K562 (cell line): ENCODE data around the gene SORCS2. TPM values are rescaled to one million over a fixed set of nuclear protein-coding genes. Genes with fewer than 3 reads are reported as not detected.

Experiments used
- ATAC-seq: fragments of 200-7000 bp; cut with Tn5 transposase; 3 replicates; pipeline ENCODE4 v1.9.1; 2020; ENCODE audit warnings: moderate library complexity
- BruUV-seq: library from RNA; stranded (reverse); fragments of 400-500 nt; replicated peaks from 2 replicates; lab custom pipeline; 2021; lab: Mats Ljungman, UMichigan
- CTCF ChIA-PET: fragments of 300-600 bp; formaldehyde crosslinking; extraction: SDS; loops from one replicate; lab custom pipeline; 2021; ENCODE audit warnings: low intra/inter-chr PET ratio; lab: Yijun Ruan, JAX
- POLR2A ChIA-PET: fragments of 300-600, 350-650 bp; sonication (Branson Sonifier 250); formaldehyde crosslinking; extraction: SDS; loops from one replicate; lab custom pipeline; 2021; ENCODE audit warnings: antibody characterized with exemption, inconsistent platforms; lab: Yijun Ruan, JAX
- DNase-seq, 4 experiments: peaks; one replicate each; pipeline versions ENCODE4 v3.0.0 to v3.0.0-alpha.2; 2011 to 2018; ENCODE audit warnings: low spot score in 3 of 4, mixed read lengths in 3 of 4; ENCODE audit errors: extremely low read depth in 1 of 4
- FAIRE-seq: peaks from 2 replicates; lab custom pipeline; 2011; peaks lifted over from hg19 to GRCh38; lab: Jason Lieb, UNC
- H2AFZ ChIP-seq: 2 replicates; pipeline ENCODE4 v1.6.0; 2011; ENCODE audit warnings: low read depth, low read length, control low read depth, inconsistent platforms
- H3K27ac ChIP-seq: fragments of 200-600 bp; 3 replicates; pipeline ENCODE4 v1.8.0; 2011; ENCODE audit warnings: low read depth, mild to moderate bottlenecking, control low read depth, inconsistent platforms, low read length, moderate library complexity, mixed read lengths; ENCODE audit errors: extremely low read depth
- H3K27me3 ChIP-seq, 2 experiments: fragments of 300-600 bp in 1 of 2; 2 replicates in 1 of 2; 3 replicates in 1 of 2; pipeline versions ENCODE4 v1.6.0 to v1.8.0; 2011; ENCODE audit warnings: inconsistent platforms in 2 of 2, low read length in 2 of 2, mild to moderate bottlenecking in 1 of 2, mixed read lengths in 1 of 2, moderate library complexity in 1 of 2; ENCODE audit not compliant: control insufficient read depth in 2 of 2, insufficient read depth in 2 of 2
- H3K36me3 ChIP-seq: fragments of 300-600 bp; 3 replicates; pipeline ENCODE4 v1.8.0; 2011; ENCODE audit warnings: mild to moderate bottlenecking, low read length, inconsistent platforms; ENCODE audit not compliant: control insufficient read depth, insufficient read depth
- H3K4me1 ChIP-seq, 2 experiments: fragments of 200-600 bp in 1 of 2; replicated peaks in 1 of 2; 2 replicates in 1 of 2; 3 replicates in 1 of 2; pipeline versions ENCODE4 v1.5.1 to v1.8.0; 2011; ENCODE audit warnings: inconsistent platforms in 2 of 2, low read length in 2 of 2, mild to moderate bottlenecking in 1 of 2, mixed read lengths in 1 of 2, moderate library complexity in 1 of 2; ENCODE audit not compliant: control insufficient read depth in 2 of 2, insufficient read depth in 2 of 2
- H3K4me2 ChIP-seq: 2 replicates; pipeline ENCODE4 v1.6.1; 2011; ENCODE audit warnings: low read length, control low read depth, inconsistent platforms, mixed read lengths; ENCODE audit not compliant: insufficient read depth
- H3K4me3 ChIP-seq: fragments of 200-600 bp; sonication (generic), shearing (Covaris generic); 2 replicates; pipeline ENCODE4 v1.5.1; 2016; ENCODE audit warnings: control low read depth, inconsistent platforms
- H3K79me2 ChIP-seq: fragments of 200-600 bp; 3 replicates; pipeline ENCODE4 v1.8.0; 2011; ENCODE audit warnings: low read length, inconsistent platforms; ENCODE audit not compliant: control insufficient read depth, insufficient read depth
- H3K9ac ChIP-seq, 2 experiments: 2 replicates each; pipeline versions ENCODE4 v1.6.0 to v1.6.1; 2011; ENCODE audit warnings: low read depth in 2 of 2, low read length in 2 of 2, control low read depth in 1 of 2, inconsistent platforms in 1 of 2, mild to moderate bottlenecking in 1 of 2, mixed read lengths in 1 of 2; ENCODE audit not compliant: insufficient read depth in 1 of 2
- H3K9me1 ChIP-seq: one replicate; pipeline ENCODE4 v1.6.0; 2011; ENCODE audit warnings: inconsistent platforms, mild to moderate bottlenecking, low read length, moderate library complexity; ENCODE audit not compliant: control insufficient read depth, insufficient read depth
- H3K9me3 ChIP-seq: replicated peaks from 2 replicates; pipeline ENCODE4 v1.5.1; 2011; ENCODE audit warnings: low read depth, low read length, inconsistent platforms; ENCODE audit not compliant: control insufficient read depth, insufficient read depth
- H4K20me1 ChIP-seq: replicated peaks from 2 replicates; pipeline ENCODE4 v1.6.1; 2011; ENCODE audit warnings: low read length, inconsistent platforms, mixed read lengths; ENCODE audit not compliant: control insufficient read depth, insufficient read depth
- ARID1B ChIP-seq: fragments of 450-650 bp; IDR thresholded peaks from 2 replicates; pipeline ENCODE4 v1.6.1; 2016; ENCODE audit warnings: antibody characterized with exemption, mild to moderate bottlenecking, inconsistent platforms
- BHLHE40 ChIP-seq: IDR thresholded peaks from 2 replicates; pipeline ENCODE4 v1.6.1; 2011; ENCODE audit warnings: low read length, improper control_type of control experiment
- E2F5 ChIP-seq: sonication (generic); formaldehyde crosslinking; IDR thresholded peaks from 2 replicates; pipeline ENCODE4 v1.8.0; 2022; ENCODE audit warnings: mild to moderate bottlenecking, missing genetic modification reagents
- ELF1 ChIP-seq: fragments of 200-800 bp; sonication (Bioruptor generic); IDR thresholded peaks from 2 replicates; pipeline ENCODE4 v1.6.1; 2016; ENCODE audit warnings: missing genetic modification characterization, missing compliant biosample characterization
- HIVEP1 ChIP-seq: fragments of 250-450 bp; sonication (Bioruptor Pico); IDR thresholded peaks from 2 replicates; pipeline ENCODE4 v1.4.0; 2020; ENCODE audit warnings: mild to moderate bottlenecking
- IFI16 ChIP-seq: fragments of 250-450 bp; sonication (Bioruptor Pico); IDR thresholded peaks from 2 replicates; pipeline ENCODE4 v2.1.2; 2022; ENCODE audit warnings: mild to moderate bottlenecking, inconsistent platforms
- KDM1A ChIP-seq, 2 experiments: fragments of 450-650 bp; IDR thresholded peaks; 2 replicates each; pipeline ENCODE4 v1.6.1; 2016; ENCODE audit warnings: mild to moderate bottlenecking in 2 of 2
- LEF1 ChIP-seq: fragments of 450-650 bp; IDR thresholded peaks from 2 replicates; pipeline ENCODE4 v1.6.1; 2016; ENCODE audit warnings: mild to moderate bottlenecking
- MITF ChIP-seq: IDR thresholded peaks from 2 replicates; pipeline ENCODE4 v1.6.1; 2014; ENCODE audit warnings: antibody characterized with exemption
- MTA1 ChIP-seq: fragments of 450-650 bp; IDR thresholded peaks from 2 replicates; pipeline ENCODE4 v1.6.1; 2017; ENCODE audit warnings: borderline replicate concordance
- NFRKB ChIP-seq: fragments of 450-650 bp; IDR thresholded peaks from 2 replicates; pipeline ENCODE4 v1.6.1; 2016; ENCODE audit warnings: low read depth
- RFX7 ChIP-seq: fragments of 250-450 bp; sonication (Bioruptor Pico); IDR thresholded peaks from 2 replicates; pipeline ENCODE4 v1.5.1; 2021; ENCODE audit warnings: mild to moderate bottlenecking
- SMC3 ChIP-seq: conservative IDR thresholded peaks from 2 replicates; pipeline ENCODE4 v1.6.1; 2011; ENCODE audit warnings: low read depth, low read length, improper control_type of control experiment; ENCODE audit not compliant: insufficient read depth
- SP1 ChIP-seq: sonication (generic); formaldehyde crosslinking; IDR thresholded peaks from 2 replicates; pipeline ENCODE4 v1.8.1; 2022; ENCODE audit warnings: mild to moderate bottlenecking, missing genetic modification reagents
- THAP12 ChIP-seq: fragments of 250-450 bp; sonication (Bioruptor Pico); IDR thresholded peaks from 2 replicates; pipeline ENCODE4 v1.9.0; 2021; ENCODE audit warnings: mild to moderate bottlenecking, inconsistent platforms
- TRIM28 ChIP-seq: fragments of 450-650 bp; IDR thresholded peaks from 2 replicates; pipeline ENCODE4 v1.6.1; 2017
- XRCC5 ChIP-seq: fragments of 200-400 bp; formaldehyde crosslinking; IDR thresholded peaks from 2 replicates; pipeline ENCODE4 v1.6.1; 2017; ENCODE audit warnings: low read depth, mild to moderate bottlenecking, low read length
- ZNF212 ChIP-seq: fragments of 450-650 bp; formaldehyde crosslinking; IDR thresholded peaks from 2 replicates; pipeline ENCODE4 v1.4.0; 2020; ENCODE audit warnings: mild to moderate bottlenecking
- WGBS: fragments of 100-300 bp; shearing (Covaris generic); methylation state at CpG from one replicate; pipeline ENCODE4 v1.1.6; 2016; ENCODE audit warnings: low coverage, mixed read lengths; ENCODE audit not compliant: insufficient coverage; ENCODE audit errors: missing lambda C conversion rate; 5-methylcytosine and 5-hydroxymethylcytosine counted together
- in situ Hi-C: fragments of 300-500 bp; cut with MboI; formaldehyde crosslinking; loops from 4 replicates; pipeline ENCODE4 v1.15.0; 2018; ENCODE audit warnings: inconsistent platforms, mixed read lengths
- intact Hi-C: fragments of 100-400 bp; cut with micrococcal nuclease; formaldehyde crosslinking; loops from 2 replicates; pipeline ENCODE4 v1.14.2; 2022
- polyA plus RNA-seq, 8 experiments: library from polyadenylated mRNA; depleted of rRNA in 4 of 8; stranded (reverse) in 5 of 8; unstranded in 3 of 8; fragments of >200 nt; fragmentation: Nextera tagmentation in 2 of 8; fragmentation: Illumina TruSeq in 1 of 8; extraction: Ambion mirVana in 2 of 8; extraction: Trizol in 1 of 8; gene quantifications; 2 replicates each; pipeline versions ENCODE4 v1.2.1 to v1.2.3, GENCODE V29; 2011 to 2014; ENCODE audit warnings: inconsistent platforms in 1 of 8, missing spikeins in 1 of 8
- total RNA-seq, 7 experiments: library from RNA; depleted of rRNA in 6 of 7; stranded (reverse); fragments of >200 nt in 6 of 7; fragmentation: Illumina TruSeq in 2 of 7; extraction: Trizol in 2 of 7; gene quantifications; 2 replicates each; pipeline versions ENCODE4 v1.2.1 to v1.2.3, GENCODE V29; 2011 to 2021; ENCODE audit warnings: low replicate concordance in 1 of 7

Gene SORCS2
- total and polyA plus RNA-seq, 9 of the 15 experiments (the other 6 are each of a cell fraction or from before 2014, with no cell fraction given): not detected

- CTCF ChIA-PET: no interaction called here
Observed at GRCh38 chr4:7293703-7294102, 101.4 kb downstream of the SORCS2 start.

More at GRCh38 chr4:7293703-7294102, 101.4 kb downstream of the SORCS2 start:
- Histone ChIP-seq H3K4me2 (no peak overlapping the region), H3K9me3 (no peaks in the 10 kb centered on the region), H4K20me1 (peaks cover 7% of the 10 kb centered on the region; the same call in 1 of the 2 replicates), H3K9me1 (no peaks in the 10 kb centered on the region), H3K4me1 (no peaks in the 10 kb centered on the region), H3K36me3 (no peaks in the 10 kb centered on the region), H3K9ac (no peak overlapping the region), H3K27me3 (peaks cover 0 to 36% of the 10 kb centered on the region in 2 experiments; a peak in 4 of 5 replicates), H3K27ac (no peak overlapping the region), H2AFZ (no peak overlapping the region), H3K4me3 (no peak overlapping the region), H3K79me2 (no peaks in the 10 kb centered on the region)
- POLR2A ChIA-PET: no interaction called here
- no TSS peak for BruUV-seq
- WGBS: 5% methylated on average over 11 of the region's 11 CpGs
- in situ Hi-C loops: no loop called here
- no peak for TF ChIP-seq ARID1B
- TF ChIP-seq HIVEP1 (CRISPR knock-in tag): no peak
- no peak for TF ChIP-seq KDM1A (IDR thresholded peaks at IDR 0.05)
- TF ChIP-seq ELF1 (tag): no peak
- no peak for TF ChIP-seq BHLHE40
- no peak for TF ChIP-seq RFX7 (CRISPR knock-in tag)
- TF ChIP-seq THAP12: no peak
- TF ChIP-seq SMC3: no peak
- TF ChIP-seq ZNF212 (CRISPR knock-in tag): no peak
- no peak for TF ChIP-seq MTA1
- TF ChIP-seq IFI16: no peak
- TF ChIP-seq MITF: no peak
- TF ChIP-seq XRCC5: no peak
- TF ChIP-seq SP1 (CRISPR knock-in tag): no peak
- no peak for TF ChIP-seq NFRKB
- TF ChIP-seq TRIM28: no peak
- no peak for TF ChIP-seq E2F5 (CRISPR knock-in tag)
- TF ChIP-seq LEF1: no peak
- ATAC-seq (no peak), FAIRE-seq (no peak), DNase-seq (no peak)
- intact Hi-C loops: loop anchor here (10.0 kb wide), 1 partner anchor 99 kb away; the partner anchor contains the start of gene SORCS2
